ENCODE measurements around the gene PACSIN1. TPM values are rescaled to one million over a fixed set of nuclear protein-coding genes. Genes with fewer than 3 reads are reported as not detected.

The PACSIN1 gene
- total RNA-seq, 2 donors from 2014 or later, result 0.52 TPM; not detected in 1

Other genes with a start within 250 kb of the PACSIN1 start
- gene HMGA1, start 229.2 kb upstream of the PACSIN1 start, total RNA-seq, result 10 to 100 TPM; 22.6 to 27.7 TPM
- 10 to 100 TPM in 1 of 2 donors, 1 to 10 TPM in 1; 8.6 to 21.5 TPM for gene SMIM29, start 217.1 kb upstream of the PACSIN1 start, total RNA-seq
- gene NUDT3, start 73.4 kb upstream of the PACSIN1 start, total RNA-seq, result 10 to 100 TPM; 14.2 to 22.1 TPM
- gene RPS10, start 40.0 kb upstream of the PACSIN1 start, total RNA-seq, result 1,000 to 10,000 TPM; 1,206 to 1,361 TPM
- gene SPDEF, start 90.3 kb downstream of the PACSIN1 start, total RNA-seq, result not detected
- gene ILRUN, start 230.7 kb downstream of the PACSIN1 start, total RNA-seq, result 10 to 100 TPM; 24.6 to 32.6 TPM